Kidney (tissue), 14 donors: ENCODE measurements around the gene SDC3. TPM values are rescaled to one million over a fixed set of nuclear protein-coding genes. Genes with fewer than 3 reads are reported as not detected.
"Not testable (repeated sequence)": the region's sequence is repeated elsewhere in the genome, so short reads cannot be mapped to it uniquely, and the experiment has no call there.

Source experiments
- DNase-seq, 5 donors: peaks; one replicate each; pipeline ENCODE4 v3.0.0-alpha.2; 2013 to 2020
- FAIRE-seq: peaks from 2 replicates; lab custom pipeline; 2012; peaks lifted over from hg19 to GRCh38; lab: Jason Lieb, UNC
- H3K27ac ChIP-seq, 2 donors: one replicate each; pipeline ENCODE4 v1.7.0; 2013; ENCODE audit warnings: low read depth in 2 of 2, low read length in 2 of 2, inconsistent platforms in 1 of 2
- H3K27me3 ChIP-seq: one replicate; pipeline ENCODE4 v1.7.1; 2013; ENCODE audit warnings: low read length, inconsistent platforms; ENCODE audit not compliant: control insufficient read depth, insufficient read depth
- H3K36me3 ChIP-seq, 3 donors: one replicate each; pipeline versions ENCODE4 v1.7.0 to v1.7.1; 2013; ENCODE audit warnings: low read length in 3 of 3, control low read depth in 1 of 3, inconsistent platforms in 1 of 3; ENCODE audit not compliant: insufficient read depth in 3 of 3, control insufficient read depth in 2 of 3
- H3K4me1 ChIP-seq, 3 donors: one replicate each; pipeline versions ENCODE4 v1.7.0 to v1.7.1; 2013; ENCODE audit warnings: low read length in 3 of 3, inconsistent platforms in 1 of 3, low read depth in 1 of 3; ENCODE audit not compliant: control insufficient read depth in 2 of 3, insufficient read depth in 2 of 3
- H3K4me3 ChIP-seq, 3 donors: one replicate each; pipeline versions ENCODE4 v1.7.0 to v1.8.1; 2013; ENCODE audit warnings: low read length in 3 of 3, control low read depth in 1 of 3, inconsistent platforms in 1 of 3
- H3K9ac ChIP-seq, 3 donors: one replicate each; pipeline versions ENCODE4 v1.7.0 to v1.7.1; 2013; ENCODE audit warnings: low read length in 3 of 3, control low read depth in 1 of 3, inconsistent platforms in 1 of 3
- H3K9me3 ChIP-seq, 3 donors: one replicate each; pipeline versions ENCODE4 v1.7.0 to v1.7.1; 2013; ENCODE audit warnings: low read length in 3 of 3, control low read depth in 1 of 3, inconsistent platforms in 1 of 3; ENCODE audit not compliant: control insufficient read depth in 2 of 3, insufficient read depth in 1 of 3
- CTCF ChIP-seq: IDR thresholded peaks from 3 replicates; pipeline ENCODE4 v1.5.1; 2012; ENCODE audit warnings: mild to moderate bottlenecking, moderate library complexity, borderline replicate concordance; ENCODE audit not compliant: insufficient read depth; ENCODE audit errors: extremely low read depth
- intact Hi-C: fragments of 100-400 bp; cut with DNase I; formaldehyde crosslinking; loops from one replicate; pipeline ENCODE4 v1.11.1; 2022
- polyA plus RNA-seq: library from polyadenylated mRNA; stranded (reverse); fragments of 350-450 nt; fragmentation: Illumina TruSeq; extraction: RNeasy Lipid Tissue Mini Kit (QIAGEN cat#74804); gene quantifications from one replicate; pipeline ENCODE4 v1.2.3, GENCODE V29; 2014; ENCODE audit warnings: low read depth, low replicate concordance; ENCODE audit not compliant: insufficient read depth
- total RNA-seq: library from RNA; stranded (reverse); fragmentation: NEBNext Ultra II Directional; extraction: Animal tissue kit (Norgen Biotek cat#: 25700); gene quantifications from one replicate; pipeline ENCODE4 v1.2.1, GENCODE V29; 2021
- donor health status: control.
- donor health status: control.
- donor health status: control.
- donor health status: control.
- donor health status: control.
- donor health status: DM: yes; HTN: yes; CAD: no.
- donor health status: Normal renal cell carcinoma (clear cell type).

The SDC3 gene
- total and polyA plus RNA-seq, 2 donors from 2014 or later: 11.0 to 58.7 TPM

DNA sequence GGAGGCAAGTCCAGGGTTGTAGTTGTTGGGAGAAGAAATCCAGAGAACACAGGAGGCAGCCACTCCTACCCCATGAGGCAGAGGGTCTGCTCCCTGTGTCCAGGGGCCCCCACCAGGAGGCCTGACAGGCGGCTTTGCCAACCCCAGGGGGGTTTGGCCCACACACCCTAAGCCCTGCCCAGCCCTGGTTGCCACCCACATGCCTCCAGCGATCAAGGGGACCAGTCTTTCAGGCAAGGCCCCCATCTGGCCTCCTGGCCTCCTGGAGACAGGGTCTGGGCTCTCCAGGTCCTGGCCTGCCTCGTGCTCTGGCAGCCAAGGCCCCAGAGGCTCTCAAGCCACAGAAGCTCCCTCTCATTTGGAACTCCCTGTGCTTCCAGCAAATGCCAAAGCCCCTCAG lies 38.5 kb downstream of the SDC3 start:
- intact Hi-C loops: no loop called here
- H3K27ac ChIP-seq: no peak overlapping the region
- H3K27me3 ChIP-seq: no peaks in the 10 kb centered on the region
- H3K4me1 ChIP-seq: no peaks in the 10 kb centered on the region
- no peak overlapping the region for H3K9ac ChIP-seq
- TF ChIP-seq CTCF: no peak
- H3K4me3 ChIP-seq: no peak overlapping the region
- DNase-seq (peak in 1 of 5 donors; percentile 49), FAIRE-seq (no peak)
- peaks cover 0 to 8% (median 4%) of the 10 kb centered on the region in 3 donors for H3K36me3 ChIP-seq
- H3K9me3 ChIP-seq: peaks cover 0 to 10% (median 2%) of the 10 kb centered on the region in 3 donors

DNA sequence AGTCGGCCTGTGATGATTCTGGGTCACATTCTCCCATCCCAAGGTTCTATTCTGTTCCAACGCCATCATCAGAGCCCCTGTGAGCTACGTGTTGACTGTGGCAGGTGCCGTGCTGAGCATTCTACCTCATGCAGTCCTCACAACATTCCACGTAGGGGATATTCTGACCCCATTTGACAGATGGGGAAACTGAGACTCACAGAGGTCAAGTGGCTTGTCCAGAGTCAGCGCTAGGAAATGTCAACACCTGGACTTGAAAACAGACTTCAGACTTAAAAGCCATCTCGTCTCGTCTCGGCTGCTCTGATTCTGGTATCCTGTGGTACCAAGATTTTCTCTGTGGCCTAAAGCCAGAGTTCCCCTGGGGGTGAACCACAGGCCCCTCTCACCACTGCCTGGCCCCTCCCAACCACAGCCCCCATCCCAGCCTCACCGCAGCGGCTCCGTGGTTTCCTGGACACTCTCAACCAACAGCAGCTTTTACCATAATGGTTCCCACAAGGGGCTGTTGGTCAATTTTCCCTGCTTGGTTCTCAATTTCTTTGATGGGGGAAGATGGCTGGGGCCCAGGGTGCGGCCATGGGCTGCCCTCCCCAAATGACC lies 39.6 kb downstream of the SDC3 start:
- peaks cover 0 to 8% (median 4%) of the 10 kb centered on the region in 3 donors for H3K36me3 ChIP-seq
- H3K27ac ChIP-seq: no peak overlapping the region
- FAIRE-seq: no peak
- TF ChIP-seq CTCF: no peak
- H3K9me3 ChIP-seq: peaks cover 0 to 10% (median 2%) of the 10 kb centered on the region in 3 donors
- intact Hi-C loops: no loop called here
- no peaks in the 10 kb centered on the region for H3K4me1 ChIP-seq
- H3K4me3 ChIP-seq: no peak overlapping the region
- no peak overlapping the region for H3K9ac ChIP-seq
- no peaks in the 10 kb centered on the region for H3K27me3 ChIP-seq
- DNase-seq: peak in 1 of 5 donors; percentile 43

DNA sequence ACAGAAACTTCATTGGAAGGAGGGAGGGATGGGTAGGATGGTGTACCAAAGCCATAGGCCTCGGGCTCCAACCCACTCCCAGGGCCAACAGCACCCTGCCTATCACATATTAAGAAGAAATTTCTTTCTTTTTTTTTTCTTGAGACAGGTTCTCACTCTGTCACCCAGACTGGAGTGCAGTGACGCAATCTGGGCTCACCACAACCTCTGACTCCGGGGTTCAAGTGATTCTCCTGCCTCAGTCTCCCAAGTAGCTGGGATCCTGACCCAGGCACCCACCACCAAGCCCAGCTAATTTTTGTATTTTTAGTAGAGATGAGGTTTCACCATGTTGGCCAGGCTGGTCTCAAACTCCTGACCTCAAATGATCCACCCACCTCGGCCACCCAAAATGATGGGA lies 40.5 kb downstream of the SDC3 start:
- H3K36me3 ChIP-seq, DNase-seq, H3K27ac ChIP-seq, H3K4me1 ChIP-seq, intact Hi-C loops, H3K9me3 ChIP-seq, H3K4me3 ChIP-seq, H3K9ac ChIP-seq, H3K27me3 ChIP-seq, FAIRE-seq: not testable (repeated sequence)

GRCh38 chr1:30867537-30867936 lies 41.0 kb downstream of the SDC3 start:
- Histone ChIP-seq H3K27ac (no peak overlapping the region), H3K36me3 (peaks cover 0 to 5% (median 4%) of the 10 kb centered on the region in 3 donors), H3K9ac (no peak overlapping the region), H3K9me3 (peaks cover 0 to 3% (median under 1%) of the 10 kb centered on the region in 3 donors), H3K4me1 (no peaks in the 10 kb centered on the region), H3K27me3 (no peaks in the 10 kb centered on the region), H3K4me3 (no peak overlapping the region)
- FAIRE-seq (no peak), DNase-seq (no peak)
- no peak for TF ChIP-seq CTCF
- intact Hi-C loops: no loop called here
